Measurements from ENCODE around the gene TRIM66. TPM values are rescaled to one million over a fixed set of nuclear protein-coding genes. Genes with fewer than 3 reads are reported as not detected.

TRIM66 gene
- total and polyA plus RNA-seq, 2 of the 8 experiments (the other 6 are each of a cell fraction or from before 2014, with no cell fraction given): 3.1 to 3.5 TPM

DNA sequence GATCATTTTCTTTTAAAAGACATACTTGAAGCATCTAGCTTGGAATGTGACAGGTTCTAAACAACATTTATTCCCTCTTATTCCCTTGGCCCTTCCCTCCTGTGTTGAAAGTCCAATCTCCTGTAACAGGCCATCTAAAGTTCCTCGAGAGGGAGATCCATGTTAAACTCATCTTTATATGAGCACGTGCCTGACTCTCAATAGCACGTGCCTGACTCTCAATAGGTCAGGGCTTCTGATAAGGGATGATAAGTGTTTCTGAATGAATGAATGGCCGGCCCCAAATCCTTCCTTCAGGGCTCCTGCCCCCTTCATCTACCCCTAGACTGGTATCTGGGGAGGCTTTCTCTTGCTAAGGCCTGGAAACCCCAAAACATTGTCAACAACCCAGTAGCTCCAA, 27.3 kb upstream of the TRIM66 start:
- H4K8ac ChIP-seq (ENCODE audit: extremely low read depth, insufficient read depth, low read length): no peak overlapping the region
- POLR2A ChIA-PET (ENCODE audit: partially characterized antibody): interaction anchor here (0.8 to 3.2 kb wide), 3 partner anchors 9 to 21 kb away, joined by 3 to 18 read pairs (median 7); no protein-coding TSS in a partner anchor
- H2AFZ ChIP-seq (ENCODE audit: low read length): no peak overlapping the region
- H4K91ac ChIP-seq (replicated peaks; ENCODE audit: insufficient read length, low read length): no peak overlapping the region
- no peak overlapping the region for H3K14ac ChIP-seq (ENCODE audit: insufficient read length)
- H3K4me1 ChIP-seq (replicated peaks in 1 of 4; ENCODE audit: control insufficient read depth in 3 of 4, insufficient read depth in 4 of 4, low read length in 3 of 4): peaks cover 0 to 7% (median 6%) of the 10 kb centered on the region in 4 experiments; a peak in 4 of 7 replicates
- peak overlapping the region; percentile 75; the same call in 1 of the 2 replicates for H3K27ac ChIP-seq (ENCODE audit: low read depth, low read length)
- no peak overlapping the region for H2BK12ac ChIP-seq (ENCODE audit: low read depth, low read length)
- no peak overlapping the region for H3K9ac ChIP-seq (replicated peaks in 1 of 4; ENCODE audit: extremely low read depth in 1 of 4, low read depth in 3 of 4, low read length in 3 of 4)
- H3K9me3 ChIP-seq (ENCODE audit: insufficient read depth in 2 of 2, low read depth in 1 of 2, low read length in 1 of 2): no peaks in the 10 kb centered on the region
- no peak overlapping the region for H2BK5ac ChIP-seq (ENCODE audit: low read depth, low read length)
- no peak overlapping the region for H3K4ac ChIP-seq (replicated peaks; ENCODE audit: insufficient read length, low read depth, low read length)
- H2BK20ac ChIP-seq (ENCODE audit: low read length): no peak overlapping the region
- H3K23me2 ChIP-seq (ENCODE audit: low read depth, low read length): no peaks in the 10 kb centered on the region
- no peak overlapping the region for H4K5ac ChIP-seq (ENCODE audit: insufficient read length, low read depth, low read length)
- H3K4me3 ChIP-seq (ENCODE audit: extremely low read depth in 1 of 4, insufficient read depth in 2 of 4, low read depth in 3 of 4, low read length in 4 of 4): no peak overlapping the region
- H3K36me3 ChIP-seq (ENCODE audit: control insufficient read depth in 2 of 4, insufficient read depth in 4 of 4, low read length in 3 of 4): no peaks in the 10 kb centered on the region; a peak in 1 of 8 replicates
- no peak for TF ChIP-seq RXRA (IDR thresholded peaks at IDR 0.05; ENCODE audit: insufficient read depth, low read depth, low read length)
- no peak for TF ChIP-seq EZH2 (IDR thresholded peaks at IDR 0.05; ENCODE audit: low read depth, low read length, severe bottlenecking)
- TF ChIP-seq CBX5 (IDR thresholded peaks at IDR 0.05; ENCODE audit: low read depth, low read length): no peak
- TF ChIP-seq TBP (IDR thresholded peaks at IDR 0.05; ENCODE audit: low read depth, low read length): no peak
- no peak for TF ChIP-seq SP4 (IDR thresholded peaks at IDR 0.05; ENCODE audit: low read length)
- TF ChIP-seq SP1 (IDR thresholded peaks at IDR 0.05; ENCODE audit: low read depth, low read length): no peak
- TF ChIP-seq CHD1 (IDR thresholded peaks at IDR 0.05; ENCODE audit: low read depth, low read length): no peak
- FAIRE-seq: no peak
- no peak overlapping the region for H3K56ac ChIP-seq (replicated peaks; ENCODE audit: insufficient read length, low read depth, low read length)
- DNase-seq (ENCODE audit: low read depth in 1 of 2, low spot score in 2 of 2): no peak
- H3K18ac ChIP-seq (ENCODE audit: extremely low read depth, low read length): no peak overlapping the region
- no peak overlapping the region for H2AK5ac ChIP-seq (ENCODE audit: low read depth, low read length)
- H4K20me1 ChIP-seq (replicated peaks in 1 of 2; ENCODE audit: control insufficient read depth in 1 of 2, insufficient read depth in 2 of 2, low read length in 2 of 2): no peaks in the 10 kb centered on the region
- no peaks in the 10 kb centered on the region for H3K79me1 ChIP-seq (ENCODE audit: low read depth, low read length)
- CTCF ChIA-PET (ENCODE audit: partially characterized antibody): interaction anchor here (1.0 to 1.8 kb wide), 4 partner anchors 10 to 48 kb away, joined by 3 to 6 read pairs (median 4); no protein-coding TSS in a partner anchor
- H3K27me3 ChIP-seq (replicated peaks in 1 of 4; ENCODE audit: control insufficient read depth in 3 of 4, extremely low read depth in 1 of 4, insufficient read depth in 3 of 4, low read length in 3 of 4): no peaks in the 10 kb centered on the region
- H3K4me2 ChIP-seq (ENCODE audit: insufficient read depth in 1 of 2, low read depth in 2 of 2, low read length in 2 of 2): no peak overlapping the region
- no peak overlapping the region for H2BK15ac ChIP-seq (ENCODE audit: low read length)
- no peaks in the 10 kb centered on the region for H3K79me2 ChIP-seq (ENCODE audit: control insufficient read depth in 1 of 2, insufficient read depth in 2 of 2, low read length in 2 of 2)
- no peak overlapping the region for H2BK120ac ChIP-seq (replicated peaks; ENCODE audit: low read depth, low read length)
- no peak overlapping the region for H3K23ac ChIP-seq (ENCODE audit: insufficient read length)
- 90% methylated on average over 4 of the region's 4 CpGs; no CpG with 5 or more reads in 1 of the 2 experiments for WGBS, 2 experiments (ENCODE audit: extremely low coverage in 1 of 2, insufficient coverage in 1 of 2, insufficient read length in 1 of 2, insufficient replicate concordance in 2 of 2, low coverage in 1 of 2, low lambda C conversion rate in 2 of 2, missing lambda C conversion rate in 1 of 2)
